Ishikawa (cell line): ENCODE results near the gene PCDH9.

Source experiments
- CEBPB ChIP-seq: IDR thresholded peaks from 2 replicates; pipeline ENCODE4 v1.6.1; 2012
- CREB1 ChIP-seq: IDR thresholded peaks from 2 replicates; pipeline ENCODE4 v1.6.1; 2012; ENCODE audit warnings: low read depth
- EP300 ChIP-seq: IDR thresholded peaks from 2 replicates; pipeline ENCODE4 v1.6.1; 2012; ENCODE audit warnings: borderline replicate concordance
- FOXM1 ChIP-seq: IDR thresholded peaks from 2 replicates; pipeline ENCODE4 v1.6.1; 2012; ENCODE audit warnings: low read depth, borderline replicate concordance
- MAX ChIP-seq: IDR thresholded peaks from 2 replicates; pipeline ENCODE4 v1.6.1; 2012
- RAD21 ChIP-seq: IDR thresholded peaks from 2 replicates; pipeline ENCODE4 v1.6.1; 2012; ENCODE audit warnings: low read depth
- TAF1 ChIP-seq: IDR thresholded peaks from 2 replicates; pipeline ENCODE4 v1.6.1; 2012; ENCODE audit warnings: low read depth, mild to moderate bottlenecking
- YY1 ChIP-seq: IDR thresholded peaks from 2 replicates; pipeline ENCODE4 v1.6.1; 2012; ENCODE audit warnings: low read depth
- ZBTB7A ChIP-seq: IDR thresholded peaks from 2 replicates; pipeline ENCODE4 v1.6.1; 2012; ENCODE audit warnings: low read depth
- TF ChIP-seq, protein P1 (sequence below): IDR thresholded peaks from 2 replicates; pipeline ENCODE4 v1.6.1; 2012
- TF ChIP-seq, protein P2 (sequence below): IDR thresholded peaks from 2 replicates; pipeline ENCODE4 v1.6.1; 2012; ENCODE audit warnings: low read depth, mild to moderate bottlenecking

DNA sequence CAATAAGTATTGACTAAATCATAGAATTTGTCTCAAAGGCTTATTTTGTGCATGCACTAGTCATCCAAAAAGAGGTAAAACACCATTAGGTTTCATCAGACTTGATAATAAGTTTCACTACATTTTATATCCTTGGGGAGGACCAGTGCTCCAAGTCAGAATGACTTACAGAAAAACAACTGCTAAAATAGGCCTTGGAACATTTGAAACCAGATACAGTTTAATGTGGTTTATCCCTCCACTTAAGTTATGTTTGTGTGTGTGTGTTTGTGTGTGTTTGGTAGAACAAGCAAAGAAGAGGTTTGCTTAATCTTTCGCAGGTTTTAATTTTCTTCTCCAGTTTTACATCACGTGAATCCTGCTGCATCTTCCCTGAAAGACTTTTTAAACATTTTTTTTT is 570.9 kb downstream of the PCDH9 start:
- no peak for TF ChIP-seq CREB1
- TF ChIP-seq, protein P1, sequence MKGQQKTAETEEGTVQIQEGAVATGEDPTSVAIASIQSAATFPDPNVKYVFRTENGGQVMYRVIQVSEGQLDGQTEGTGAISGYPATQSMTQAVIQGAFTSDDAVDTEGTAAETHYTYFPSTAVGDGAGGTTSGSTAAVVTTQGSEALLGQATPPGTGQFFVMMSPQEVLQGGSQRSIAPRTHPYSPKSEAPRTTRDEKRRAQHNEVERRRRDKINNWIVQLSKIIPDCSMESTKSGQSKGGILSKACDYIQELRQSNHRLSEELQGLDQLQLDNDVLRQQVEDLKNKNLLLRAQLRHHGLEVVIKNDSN: no peak
- no peak for TF ChIP-seq ZBTB7A
- TF ChIP-seq YY1: no peak
- no peak for TF ChIP-seq FOXM1
- TF ChIP-seq, protein P2, sequence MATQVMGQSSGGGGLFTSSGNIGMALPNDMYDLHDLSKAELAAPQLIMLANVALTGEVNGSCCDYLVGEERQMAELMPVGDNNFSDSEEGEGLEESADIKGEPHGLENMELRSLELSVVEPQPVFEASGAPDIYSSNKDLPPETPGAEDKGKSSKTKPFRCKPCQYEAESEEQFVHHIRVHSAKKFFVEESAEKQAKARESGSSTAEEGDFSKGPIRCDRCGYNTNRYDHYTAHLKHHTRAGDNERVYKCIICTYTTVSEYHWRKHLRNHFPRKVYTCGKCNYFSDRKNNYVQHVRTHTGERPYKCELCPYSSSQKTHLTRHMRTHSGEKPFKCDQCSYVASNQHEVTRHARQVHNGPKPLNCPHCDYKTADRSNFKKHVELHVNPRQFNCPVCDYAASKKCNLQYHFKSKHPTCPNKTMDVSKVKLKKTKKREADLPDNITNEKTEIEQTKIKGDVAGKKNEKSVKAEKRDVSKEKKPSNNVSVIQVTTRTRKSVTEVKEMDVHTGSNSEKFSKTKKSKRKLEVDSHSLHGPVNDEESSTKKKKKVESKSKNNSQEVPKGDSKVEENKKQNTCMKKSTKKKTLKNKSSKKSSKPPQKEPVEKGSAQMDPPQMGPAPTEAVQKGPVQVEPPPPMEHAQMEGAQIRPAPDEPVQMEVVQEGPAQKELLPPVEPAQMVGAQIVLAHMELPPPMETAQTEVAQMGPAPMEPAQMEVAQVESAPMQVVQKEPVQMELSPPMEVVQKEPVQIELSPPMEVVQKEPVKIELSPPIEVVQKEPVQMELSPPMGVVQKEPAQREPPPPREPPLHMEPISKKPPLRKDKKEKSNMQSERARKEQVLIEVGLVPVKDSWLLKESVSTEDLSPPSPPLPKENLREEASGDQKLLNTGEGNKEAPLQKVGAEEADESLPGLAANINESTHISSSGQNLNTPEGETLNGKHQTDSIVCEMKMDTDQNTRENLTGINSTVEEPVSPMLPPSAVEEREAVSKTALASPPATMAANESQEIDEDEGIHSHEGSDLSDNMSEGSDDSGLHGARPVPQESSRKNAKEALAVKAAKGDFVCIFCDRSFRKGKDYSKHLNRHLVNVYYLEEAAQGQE: no peak
- TF ChIP-seq MAX: no peak
- no peak for TF ChIP-seq TAF1
- TF ChIP-seq RAD21: no peak
- no peak for TF ChIP-seq EP300
- TF ChIP-seq CEBPB: no peak
